H1 (cell line): ENCODE measurements around the gene KIAA1586. TPM values are rescaled to one million over a fixed set of nuclear protein-coding genes. Genes with fewer than 3 reads are reported as not detected.

Experiments used
- CTCF ChIA-PET: fragments of 300-600 bp; sonication (Branson Sonifier 250); formaldehyde crosslinking; loops from one replicate; lab custom pipeline; 2021; ENCODE audit not compliant: partially characterized antibody; lab: Charles Lee
- POLR2A ChIA-PET: fragments of 300-600 bp; sonication (Branson Sonifier 250); formaldehyde crosslinking; loops from one replicate; lab custom pipeline; 2021; ENCODE audit warnings: inconsistent platforms; ENCODE audit not compliant: partially characterized antibody; lab: Charles Lee
- DNase-seq, 2 experiments: peaks; one replicate each; pipeline versions ENCODE4 v3.0.0 to v3.0.0-alpha.2; 2010 to 2022; ENCODE audit warnings: low spot score in 2 of 2, low read depth in 1 of 2, mixed read lengths in 1 of 2
- FAIRE-seq: peaks from 2 replicates; lab custom pipeline; 2011; peaks lifted over from hg19 to GRCh38; lab: Jason Lieb, UNC
- H2AFZ ChIP-seq: 2 replicates; pipeline ENCODE4 v1.8.1; 2012; ENCODE audit warnings: low read length, inconsistent platforms
- H2AK5ac ChIP-seq: 2 replicates; pipeline ENCODE4 v1.6.1; 2013; ENCODE audit warnings: low read depth, low read length
- H2BK120ac ChIP-seq: replicated peaks from 2 replicates; pipeline ENCODE3; 2013; ENCODE audit warnings: low read depth, low read length, inconsistent platforms
- H2BK12ac ChIP-seq: 2 replicates; pipeline ENCODE4 v1.6.1; 2013; ENCODE audit warnings: low read depth, low read length
- H2BK15ac ChIP-seq: 2 replicates; pipeline ENCODE4 v1.6.1; 2013; ENCODE audit warnings: low read length
- H2BK20ac ChIP-seq: 2 replicates; pipeline ENCODE4 v1.6.1; 2013; ENCODE audit warnings: low read length
- H2BK5ac ChIP-seq: 2 replicates; pipeline ENCODE4 v1.6.1; 2013; ENCODE audit warnings: low read depth, low read length
- H3K14ac ChIP-seq: 2 replicates; pipeline ENCODE4 v1.6.1; 2013; ENCODE audit warnings: inconsistent platforms; ENCODE audit not compliant: insufficient read length
- H3K18ac ChIP-seq: 2 replicates; pipeline ENCODE4 v1.6.1; 2013; ENCODE audit warnings: low read length; ENCODE audit errors: extremely low read depth
- H3K23ac ChIP-seq: 2 replicates; pipeline ENCODE4 v1.6.1; 2013; ENCODE audit warnings: inconsistent platforms; ENCODE audit not compliant: insufficient read length
- H3K23me2 ChIP-seq: 2 replicates; pipeline ENCODE4 v1.6.1; 2013; ENCODE audit warnings: low read depth, low read length
- H3K27ac ChIP-seq: 2 replicates; pipeline ENCODE4 v1.6.1; 2011; ENCODE audit warnings: low read depth, low read length, inconsistent platforms
- H3K27me3 ChIP-seq, 4 experiments: replicated peaks in 1 of 4; 1 replicate in 1 of 4; 2 replicates in 3 of 4; pipeline versions ENCODE4 v1.6.1 to v1.8.1; 2011 to 2013; ENCODE audit warnings: low read length in 3 of 4, mild to moderate bottlenecking in 3 of 4, inconsistent platforms in 2 of 4, mixed read lengths in 2 of 4, moderate library complexity in 1 of 4; ENCODE audit not compliant: control insufficient read depth in 3 of 4, insufficient read depth in 3 of 4; ENCODE audit errors: extremely low read depth in 1 of 4
- H3K36me3 ChIP-seq, 4 experiments: 2 replicates each; pipeline versions ENCODE4 v1.6.1 to v1.8.1; 2011 to 2013; ENCODE audit warnings: mild to moderate bottlenecking in 4 of 4, low read length in 3 of 4, moderate library complexity in 2 of 4, control low read depth in 1 of 4, inconsistent platforms in 1 of 4; ENCODE audit not compliant: insufficient read depth in 4 of 4, control insufficient read depth in 2 of 4
- H3K4ac ChIP-seq: replicated peaks from 2 replicates; pipeline ENCODE3; 2013; ENCODE audit warnings: low read length, low read depth, mixed read lengths, inconsistent platforms; ENCODE audit not compliant: insufficient read length
- H3K4me1 ChIP-seq, 4 experiments: replicated peaks in 1 of 4; 1 replicate in 1 of 4; 2 replicates in 3 of 4; pipeline versions ENCODE4 v1.6.1 to v1.8.1; 2011 to 2013; ENCODE audit warnings: low read length in 3 of 4, inconsistent platforms in 2 of 4, mixed read lengths in 1 of 4; ENCODE audit not compliant: insufficient read depth in 4 of 4, control insufficient read depth in 3 of 4
- H3K4me2 ChIP-seq, 2 experiments: 2 replicates each; pipeline versions ENCODE4 v1.6.1 to v1.8.1; 2011 to 2013; ENCODE audit warnings: low read depth in 2 of 2, low read length in 2 of 2, control low read depth in 1 of 2, inconsistent platforms in 1 of 2, mild to moderate bottlenecking in 1 of 2; ENCODE audit not compliant: insufficient read depth in 1 of 2
- H3K4me3 ChIP-seq, 4 experiments: fragments of 200-600, 300-600 bp in 1 of 4; sonication (generic), shearing (Covaris generic), sonication (Bioruptor Twin) in 1 of 4; 2 replicates each; pipeline versions ENCODE4 v1.5.1 to v1.8.1; 2011 to 2016; ENCODE audit warnings: low read length in 4 of 4, low read depth in 3 of 4, control low read depth in 2 of 4, inconsistent platforms in 2 of 4, mild to moderate bottlenecking in 2 of 4, mixed read lengths in 1 of 4, moderate library complexity in 1 of 4; ENCODE audit not compliant: insufficient read depth in 2 of 4; ENCODE audit errors: extremely low read depth in 1 of 4
- H3K56ac ChIP-seq: replicated peaks from 2 replicates; pipeline ENCODE3; 2013; ENCODE audit warnings: low read depth, mild to moderate bottlenecking, mixed read lengths, low read length, inconsistent platforms; ENCODE audit not compliant: insufficient read length
- H3K79me1 ChIP-seq: 2 replicates; pipeline ENCODE4 v1.6.1; 2013; ENCODE audit warnings: low read depth, low read length, control low read depth
- H3K79me2 ChIP-seq, 2 experiments: 2 replicates each; pipeline versions ENCODE4 v1.6.1 to v1.8.1; 2012 to 2013; ENCODE audit warnings: low read length in 2 of 2, mild to moderate bottlenecking in 2 of 2, inconsistent platforms in 1 of 2; ENCODE audit not compliant: insufficient read depth in 2 of 2, control insufficient read depth in 1 of 2
- H3K9ac ChIP-seq, 4 experiments: replicated peaks in 1 of 4; 1 replicate in 1 of 4; 2 replicates in 3 of 4; pipeline versions ENCODE4 v1.6.1 to v1.8.1; 2011 to 2013; ENCODE audit warnings: low read depth in 3 of 4, low read length in 3 of 4, control low read depth in 2 of 4, mild to moderate bottlenecking in 2 of 4, moderate library complexity in 2 of 4, inconsistent platforms in 1 of 4; ENCODE audit errors: extremely low read depth in 1 of 4
- H3K9me3 ChIP-seq, 2 experiments: 2 replicates each; pipeline versions ENCODE4 v1.6.1 to v1.8.1; 2012 to 2013; ENCODE audit warnings: mild to moderate bottlenecking in 2 of 2, moderate library complexity in 2 of 2, control low read depth in 1 of 2, inconsistent platforms in 1 of 2, low read depth in 1 of 2, low read length in 1 of 2, mixed read lengths in 1 of 2; ENCODE audit not compliant: insufficient read depth in 2 of 2
- H4K20me1 ChIP-seq, 2 experiments: replicated peaks in 1 of 2; 2 replicates each; pipeline versions ENCODE3 to v1.8.1; 2011 to 2013; ENCODE audit warnings: inconsistent platforms in 2 of 2, low read length in 2 of 2, mild to moderate bottlenecking in 1 of 2; ENCODE audit not compliant: insufficient read depth in 2 of 2, control insufficient read depth in 1 of 2
- H4K5ac ChIP-seq: 2 replicates; pipeline ENCODE4 v1.6.1; 2013; ENCODE audit warnings: low read length, low read depth, mixed read lengths, inconsistent platforms; ENCODE audit not compliant: insufficient read length
- H4K8ac ChIP-seq: 2 replicates; pipeline ENCODE4 v1.8.0; 2013; ENCODE audit warnings: mild to moderate bottlenecking, moderate library complexity, low read length, inconsistent platforms; ENCODE audit not compliant: insufficient read depth; ENCODE audit errors: extremely low read depth
- H4K91ac ChIP-seq: replicated peaks from 2 replicates; pipeline ENCODE3; 2013; ENCODE audit warnings: low read length, mixed read lengths, inconsistent platforms; ENCODE audit not compliant: insufficient read length
- ATF2 ChIP-seq: IDR thresholded peaks from 2 replicates; pipeline ENCODE4 v1.6.1; 2012; ENCODE audit warnings: low read length, inconsistent platforms
- BCL11A ChIP-seq, 2 experiments: IDR thresholded peaks; one replicate each; pipeline ENCODE4 v1.6.1; 2011; ENCODE audit warnings: low read depth in 2 of 2, low read length in 2 of 2, mild to moderate bottlenecking in 2 of 2
- EP300 ChIP-seq, 2 experiments: IDR thresholded peaks; 1 replicate in 1 of 2; 2 replicates in 1 of 2; pipeline ENCODE4 v1.6.1; 2011 to 2012; ENCODE audit warnings: low read depth in 2 of 2, low read length in 2 of 2, mild to moderate bottlenecking in 2 of 2, borderline replicate concordance in 1 of 2, inconsistent platforms in 1 of 2, moderate library complexity in 1 of 2
- WGBS, 2 experiments: shearing (Covaris generic) in 1 of 2; methylation state at CpG; one replicate each; pipeline versions ENCODE4 v1.1.6 to v1.1.7; 2013 to 2015; ENCODE audit warnings: low lambda C conversion rate in 2 of 2, mixed read lengths in 2 of 2, inconsistent platforms in 1 of 2, low coverage in 1 of 2, missing lambda C conversion rate in 1 of 2; ENCODE audit not compliant: insufficient replicate concordance in 2 of 2, insufficient coverage in 1 of 2, insufficient read length in 1 of 2; ENCODE audit errors: extremely low coverage in 1 of 2, missing lambda C conversion rate in 1 of 2; 5-methylcytosine and 5-hydroxymethylcytosine counted together
- polyA plus RNA-seq, 7 experiments: library from polyadenylated mRNA; depleted of rRNA in 3 of 7; stranded (reverse) in 5 of 7; unstranded in 2 of 7; fragments of >200 nt in 5 of 7; fragments of 200-250 nt in 2 of 7; gene quantifications; 1 replicate in 5 of 7; 2 replicates in 1 of 7; 4 replicates in 1 of 7; pipeline versions ENCODE4 v1.2.1 to v1.2.3, GENCODE V29; 2011 to 2013; ENCODE audit warnings: missing spikeins in 2 of 7, mixed read lengths in 2 of 7
- total RNA-seq: library from RNA; stranded (reverse); fragmentation: NEBNext Ultra II Directional; extraction: Animal tissue kit (Norgen Biotek cat#: 25700); gene quantifications from 2 replicates; pipeline ENCODE4 v1.2.1, GENCODE V29; 2021

Gene KIAA1586
- total and polyA plus RNA-seq, 2 of the 8 experiments (the other 6 are each of a cell fraction or from before 2014, with no cell fraction given), result 2.1 to 24.4 TPM

- ChIA-PET CTCF (no interaction called here), POLR2A (no interaction called here)
- H3K4me3 ChIP-seq, result no peak overlapping the region
- WGBS, 2 experiments, result 92% methylated on average over 4 of the region's 4 CpGs; no CpG with 5 or more reads in 1 of the 2 experiments
- H2BK12ac ChIP-seq, result no peak overlapping the region
- H3K36me3 ChIP-seq, result no peaks in the 10 kb centered on the region
- no peak overlapping the region for H3K4ac ChIP-seq
- no peak overlapping the region for H2AK5ac ChIP-seq
- H2BK120ac ChIP-seq, result no peak overlapping the region
- FAIRE-seq (no peak), DNase-seq (no peak)
- no peaks in the 10 kb centered on the region for H3K27me3 ChIP-seq
- H3K4me1 ChIP-seq, result peaks cover 0 to 21% (median 4%) of the 10 kb centered on the region in 4 experiments; a peak in 6 of 7 replicates
- no peak overlapping the region for H2AFZ ChIP-seq
- no peaks in the 10 kb centered on the region for H3K79me2 ChIP-seq
- H4K91ac ChIP-seq, result no peak overlapping the region
- H4K8ac ChIP-seq, result no peak overlapping the region
- no peak overlapping the region for H3K23ac ChIP-seq
- no peak overlapping the region for H3K4me2 ChIP-seq
- H4K20me1 ChIP-seq, result peaks cover 0 to 1% of the 10 kb centered on the region in 2 experiments
- 0 out of 2 replicates have a peak overlapping the region, but pooled peaks have one; percentile 6 for H2BK20ac ChIP-seq
- no peak overlapping the region for H2BK15ac ChIP-seq
- H3K18ac ChIP-seq, result no peak overlapping the region
- no peak overlapping the region for H3K27ac ChIP-seq
- no peak overlapping the region for H3K14ac ChIP-seq
- no peak overlapping the region for H3K9ac ChIP-seq
- H3K79me1 ChIP-seq, result no peaks in the 10 kb centered on the region; the same call in 1 of the 2 replicates
- no peak overlapping the region for H3K56ac ChIP-seq
- no peaks in the 10 kb centered on the region for H3K23me2 ChIP-seq
- no peak overlapping the region for H2BK5ac ChIP-seq
- H3K9me3 ChIP-seq, result no peaks in the 10 kb centered on the region
- no peak overlapping the region for H4K5ac ChIP-seq
- TF ChIP-seq EP300 (IDR thresholded peaks at IDR 0.05; ENCODE audit: borderline replicate concordance in 1 of 2, low read depth in 2 of 2, low read length in 2 of 2) (no peak), ATF2 (no peak), BCL11A (IDR thresholded peaks at IDR 0.05; ENCODE audit: low read depth in 2 of 2, low read length in 2 of 2) (no peak)
These were observed 22.7 kb downstream of the KIAA1586 start for GRCh38 chr6:57069228-57069627.
